ENCODE data around the gene PMS1. TPM values are rescaled to one million over a fixed set of nuclear protein-coding genes. Genes with fewer than 3 reads are reported as not detected.

Gene PMS1
- total and polyA plus RNA-seq, 9 of the 15 experiments (the other 6 are each of a cell fraction or from before 2014, with no cell fraction given), result 14.5 to 29.8 (median 24.7) TPM

GRCh38 chr2:189763908-189764661, 20.2 kb upstream of the PMS1 start:
- Histone ChIP-seq H3K27me3 (ENCODE audit: control insufficient read depth in 2 of 2, insufficient read depth in 2 of 2, low read length in 2 of 2) (no peaks in the 10 kb centered on the region), H3K9me1 (ENCODE audit: control insufficient read depth, insufficient read depth, low read length) (no peaks in the 10 kb centered on the region), H3K4me2 (ENCODE audit: insufficient read depth, low read length) (no peak overlapping the region), H3K4me3 (no peak overlapping the region), H3K4me1 (replicated peaks in 1 of 2; ENCODE audit: control insufficient read depth in 2 of 2, insufficient read depth in 2 of 2, low read length in 2 of 2) (no peaks in the 10 kb centered on the region; a peak in 1 of 5 replicates), H3K79me2 (ENCODE audit: control insufficient read depth, insufficient read depth, low read length) (peaks cover 4% of the 10 kb centered on the region; the same call in 2 of the 3 replicates), H4K20me1 (replicated peaks; ENCODE audit: control insufficient read depth, insufficient read depth, low read length) (no peaks in the 10 kb centered on the region), H3K27ac (ENCODE audit: extremely low read depth, low read depth, low read length) (no peak overlapping the region), H3K36me3 (ENCODE audit: control insufficient read depth, insufficient read depth, low read length) (peaks cover 18% of the 10 kb centered on the region; the same call in 1 of the 3 replicates), H3K9me3 (replicated peaks; ENCODE audit: control insufficient read depth, insufficient read depth, low read depth, low read length) (no peaks in the 10 kb centered on the region), H3K9ac (ENCODE audit: insufficient read depth in 1 of 2, low read depth in 2 of 2, low read length in 2 of 2) (peak overlapping the region in 1 of 2 experiments; percentile 85; a peak in 1 of 4 replicates), H2AFZ (ENCODE audit: low read depth, low read length) (peak overlapping the region; percentile 97; the same call in 1 of the 2 replicates)
- ATAC-seq, result no peak
- in situ Hi-C loops (cut with MboI), result no loop called here
- FAIRE-seq, result peak; percentile 46
- no TSS peak for BruUV-seq (replicated peaks)
- no peak for DNase-seq (ENCODE audit: extremely low read depth in 1 of 4, low spot score in 3 of 4)
- intact Hi-C loops (cut with micrococcal nuclease), result loop anchor here (2.0 kb wide), 2 partner anchors 21 to 103 kb away; partner anchors contain the start of genes ASNSD1, ORMDL1 and PMS1
- ChIA-PET CTCF (ENCODE audit: low intra/inter-chr PET ratio) (interaction anchor here (0.9 kb wide), 1 partner anchor 12 kb away, joined by 3 read pairs; no protein-coding TSS in a partner anchor), POLR2A (interaction anchor here (0.6 to 0.8 kb wide), 2 partner anchors 304 to 438 kb away, joined by 3 read pairs; no protein-coding TSS in a partner anchor)
- TF ChIP-seq CCAR2 (IDR thresholded peaks at IDR 0.05; ENCODE audit: low read depth, low read length), result no peak
- TF ChIP-seq RAD21 (CRISPR knock-in tag; conservative IDR thresholded peaks at IDR 0.05 in 1 of 2, IDR thresholded peaks at IDR 0.05 in 1 of 2), result peak in 1 of 2 experiments; percentile 10; a peak in 1 of 4 replicates
- TF ChIP-seq HEY1 (CRISPR knock-in tag; IDR thresholded peaks at IDR 0.05; ENCODE audit: borderline replicate concordance), result no peak
- WGBS (ENCODE audit: insufficient coverage, low coverage, missing lambda C conversion rate), result 75% methylated on average over 4 of the region's 4 CpGs
